ENCODE measurements around the gene SPRYD4. TPM values are rescaled to one million over a fixed set of nuclear protein-coding genes. Genes with fewer than 3 reads are reported as not detected.

Gene SPRYD4
- polyA plus RNA-seq, 5 donors = 4.0 to 5.8 (median 5.1) TPM

GRCh38 chr12:56517854-56518253 lies 49.5 kb downstream of the SPRYD4 start:
- no peak for DNase-seq

- no peak for DNase-seq
Observed at GRCh38 chr12:56518570-56518969, 50.2 kb downstream of the SPRYD4 start.

DNA sequence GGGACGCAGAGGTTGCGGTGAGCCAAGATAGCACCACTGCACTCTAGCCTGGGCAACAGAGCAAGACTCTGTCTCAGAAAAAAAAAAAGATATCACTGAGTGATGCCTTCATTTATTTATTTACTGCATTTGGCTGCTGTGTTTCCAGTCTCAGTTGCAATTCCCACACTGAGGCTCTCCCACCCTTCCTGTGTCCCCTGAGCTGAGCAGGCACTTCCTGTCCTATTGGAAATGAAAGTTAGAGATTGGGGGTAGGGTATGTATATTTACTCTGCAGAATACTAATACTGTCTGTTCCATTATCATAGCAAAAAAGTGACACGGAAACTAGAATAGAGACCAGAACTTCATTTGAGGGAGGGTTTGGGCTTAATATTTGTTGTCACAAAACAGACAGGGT lies 51.7 kb downstream of the SPRYD4 start:
- peak in 1 of 2 donors; percentile 41 for DNase-seq

- DNase-seq = no peak
Observed at GRCh38 chr12:56520506-56520905, 52.1 kb downstream of the SPRYD4 start.

- no peak for DNase-seq
Observed at GRCh38 chr12:56521209-56521589, 52.8 kb downstream of the SPRYD4 start.

DNA sequence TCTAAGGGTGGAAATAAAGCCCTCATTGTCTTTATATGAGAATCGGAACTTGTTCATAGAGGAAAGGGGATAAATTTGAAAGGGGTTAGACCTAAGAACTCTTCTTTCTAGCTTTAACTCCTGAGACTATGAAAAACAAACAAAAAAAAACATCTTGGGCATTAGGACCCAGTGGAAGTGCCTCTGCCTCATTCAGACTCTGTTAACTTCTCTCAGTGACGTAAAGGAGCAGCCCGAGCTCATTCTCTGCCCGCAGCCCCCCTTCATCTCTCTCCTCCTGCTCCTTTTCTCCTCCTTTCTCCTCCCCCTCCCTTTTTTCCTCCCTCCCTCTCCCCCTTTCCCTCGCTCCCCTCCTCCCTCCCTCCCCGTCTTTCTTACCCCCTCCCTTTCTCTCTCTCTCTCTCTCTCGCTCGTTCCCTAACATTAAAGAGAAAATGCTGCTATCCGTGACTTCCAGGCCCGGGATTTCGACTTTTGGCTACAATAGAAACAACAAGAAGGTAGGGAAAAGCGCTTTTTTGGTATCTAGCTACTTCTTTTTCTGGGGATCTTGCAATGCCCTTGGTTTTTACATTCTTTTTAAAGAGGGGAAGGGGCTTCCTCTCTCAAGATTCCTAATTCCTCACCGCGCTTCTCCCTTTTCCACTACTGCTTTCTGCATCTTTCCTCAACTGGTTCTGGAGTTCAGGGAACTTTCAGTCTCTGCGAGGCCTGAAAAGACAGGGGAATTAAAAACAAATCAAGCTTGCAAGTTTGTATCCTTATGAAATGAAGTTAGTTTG lies 53.4 kb downstream of the SPRYD4 start, which contains the start of gene RBMS2:
RBMS2 (plus strand) TSS at position 231 of the 782 bp plus-strand sequence; CDS start at position 435, 204 bp downstream.
- peak; percentile 86 to 91 for DNase-seq

DNA sequence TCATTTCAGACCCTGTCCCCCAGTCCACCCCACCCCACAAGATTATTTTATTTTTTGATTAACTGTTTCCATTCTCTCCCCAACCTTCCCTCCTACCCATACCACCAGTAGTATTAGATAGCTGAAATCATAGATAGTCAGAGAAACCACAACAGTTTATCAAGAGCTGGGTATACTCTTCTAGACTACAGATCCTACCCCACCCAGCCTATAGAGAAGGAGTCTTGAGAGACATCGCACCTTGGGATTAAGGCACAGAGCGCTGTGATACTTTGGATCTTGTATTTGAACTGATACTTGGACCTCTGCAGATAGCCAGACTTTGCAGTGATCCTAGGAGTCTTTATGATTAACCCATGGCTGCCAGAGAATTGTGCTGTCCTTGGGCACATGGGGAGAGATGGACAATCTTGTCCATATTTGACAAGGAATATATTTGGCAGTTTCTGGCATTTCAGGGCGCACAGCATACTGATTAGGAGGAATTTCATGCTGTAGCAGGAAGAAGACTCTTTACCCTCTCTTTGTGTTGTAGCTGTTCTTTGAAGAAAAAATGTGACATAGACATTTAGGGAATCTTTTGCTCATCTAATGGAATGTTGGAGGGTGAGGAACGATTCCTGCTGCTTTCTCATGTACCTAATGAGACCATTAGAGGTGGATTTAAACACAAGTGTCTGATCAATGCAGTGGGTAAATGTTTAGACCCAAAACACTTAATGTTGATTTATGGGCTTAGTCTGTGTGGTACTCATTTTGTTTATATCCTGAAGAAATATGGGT lies 54.2 kb downstream of the SPRYD4 start:
- peak in 1 of 2 donors; percentile 39 for DNase-seq

- no peak for DNase-seq
Observed at GRCh38 chr12:56528846-56529245, 60.5 kb downstream of the SPRYD4 start.

Other genes with a start within 250 kb of the SPRYD4 start
- 10 to 100 TPM; 37.6 to 44.8 (median 38.4) TPM for gene RNF41, start 246.7 kb upstream of the SPRYD4 start, polyA plus RNA-seq (ENCODE audit: insufficient read depth in 1 of 5, insufficient read length in 5 of 5, low replicate concordance in 1 of 5)
- gene NABP2, start 244.2 kb upstream of the SPRYD4 start, polyA plus RNA-seq (ENCODE audit: insufficient read depth in 1 of 5, insufficient read length in 5 of 5, low replicate concordance in 1 of 5) = 10 to 100 TPM; 24.6 to 31.3 (median 25.6) TPM
- 1 to 10 TPM; 2.6 to 5.6 (median 4.8) TPM for gene SLC39A5, start 238.5 kb upstream of the SPRYD4 start, polyA plus RNA-seq (ENCODE audit: insufficient read depth in 1 of 5, insufficient read length in 5 of 5, low replicate concordance in 1 of 5)
- gene ANKRD52, start 210.2 kb upstream of the SPRYD4 start, polyA plus RNA-seq (ENCODE audit: insufficient read depth in 1 of 5, insufficient read length in 5 of 5, low replicate concordance in 1 of 5) = 10 to 100 TPM; 21.9 to 32.1 (median 30.9) TPM
- gene COQ10A, start 201.6 kb upstream of the SPRYD4 start, polyA plus RNA-seq (ENCODE audit: insufficient read depth in 1 of 5, insufficient read length in 5 of 5, low replicate concordance in 1 of 5) = 10 to 100 TPM; 15.3 to 17.9 (median 15.8) TPM
- gene CS, start 168.2 kb upstream of the SPRYD4 start, polyA plus RNA-seq (ENCODE audit: insufficient read depth in 1 of 5, insufficient read length in 5 of 5, low replicate concordance in 1 of 5) = 100 to 1,000 TPM; 148 to 181 (median 158) TPM
- 100 to 1,000 TPM; 128 to 155 (median 136) TPM for gene CNPY2, start 152.6 kb upstream of the SPRYD4 start, polyA plus RNA-seq (ENCODE audit: insufficient read depth in 1 of 5, insufficient read length in 5 of 5, low replicate concordance in 1 of 5)
- 10 to 100 TPM; 64.8 to 96.1 (median 78.4) TPM for gene PAN2, start 134.6 kb upstream of the SPRYD4 start, polyA plus RNA-seq (ENCODE audit: insufficient read depth in 1 of 5, insufficient read length in 5 of 5, low replicate concordance in 1 of 5)
- 1 to 10 TPM in 1 of 5 donors, under 1 TPM in 4; 0.64 to 1.1 (median 0.81) TPM for gene IL23A, start 129.7 kb upstream of the SPRYD4 start, polyA plus RNA-seq (ENCODE audit: insufficient read depth in 1 of 5, insufficient read length in 5 of 5, low replicate concordance in 1 of 5)
- 100 to 1,000 TPM; 120 to 174 (median 144) TPM for gene STAT2, start 108.5 kb upstream of the SPRYD4 start, polyA plus RNA-seq (ENCODE audit: insufficient read depth in 1 of 5, insufficient read length in 5 of 5, low replicate concordance in 1 of 5)
- gene APOF, start 105.7 kb upstream of the SPRYD4 start, polyA plus RNA-seq (ENCODE audit: insufficient read depth in 1 of 5, insufficient read length in 5 of 5, low replicate concordance in 1 of 5) = under 1 TPM in 2 of 5 donors, not detected in 3; 0.10 to 0.15 TPM
- 10 to 100 TPM; 26.5 to 35.6 (median 31.1) TPM for gene TIMELESS, start 19.2 kb upstream of the SPRYD4 start, polyA plus RNA-seq (ENCODE audit: insufficient read depth in 1 of 5, insufficient read length in 5 of 5, low replicate concordance in 1 of 5)
- gene MIP, start 13.9 kb upstream of the SPRYD4 start, polyA plus RNA-seq (ENCODE audit: insufficient read depth in 1 of 5, insufficient read length in 5 of 5, low replicate concordance in 1 of 5) = under 1 TPM in 2 of 5 donors, not detected in 3; 0.15 TPM
- gene GLS2, start 19.6 kb downstream of the SPRYD4 start, polyA plus RNA-seq (ENCODE audit: insufficient read depth in 1 of 5, insufficient read length in 5 of 5, low replicate concordance in 1 of 5) = 1 to 10 TPM; 2.0 to 4.6 (median 2.9) TPM
- gene RBMS2, start 53.2 kb downstream of the SPRYD4 start, polyA plus RNA-seq (ENCODE audit: insufficient read depth in 1 of 5, insufficient read length in 5 of 5, low replicate concordance in 1 of 5) = 10 to 100 TPM; 35.3 to 88.3 (median 73.0) TPM
- gene BAZ2A, start 161.7 kb downstream of the SPRYD4 start, polyA plus RNA-seq (ENCODE audit: insufficient read depth in 1 of 5, insufficient read length in 5 of 5, low replicate concordance in 1 of 5) = 100 to 1,000 TPM in 1 of 5 donors, 10 to 100 TPM in 4; 67.1 to 114 (median 91.1) TPM
- 100 to 1,000 TPM; 559 to 605 (median 592) TPM for gene ATP5F1B, start 177.4 kb downstream of the SPRYD4 start, polyA plus RNA-seq (ENCODE audit: insufficient read depth in 1 of 5, insufficient read length in 5 of 5, low replicate concordance in 1 of 5)
- gene PTGES3, start 219.7 kb downstream of the SPRYD4 start, polyA plus RNA-seq (ENCODE audit: insufficient read depth in 1 of 5, insufficient read length in 5 of 5, low replicate concordance in 1 of 5) = 100 to 1,000 TPM; 250 to 278 (median 272) TPM